Transverse colon (tissue), 4 donors: ENCODE data around the gene MAGI2.

ENCODE experiments used
- EP300 ChIP-seq: sonication (generic); formaldehyde crosslinking; IDR thresholded peaks from one replicate; pipeline ENCODE4 v1.6.1; 2017; ENCODE audit warnings: antibody characterized with exemption, low read depth
- POLR2A ChIP-seq: fragments of 450-650 bp; IDR thresholded peaks from one replicate; pipeline ENCODE4 v1.6.1; 2016; ENCODE audit warnings: antibody characterized with exemption, mild to moderate bottlenecking, moderate library complexity
- POLR2AphosphoS5 ChIP-seq, 3 donors: sonication (generic); formaldehyde crosslinking; IDR thresholded peaks; one replicate each; pipeline ENCODE4 v1.6.1; 2016; ENCODE audit warnings: antibody characterized with exemption in 3 of 3
- TF ChIP-seq, protein P1 (sequence below), 5 experiments: fragments of 200-600 bp in 3 of 5; fragments of 450-650 bp in 2 of 5; sonication (generic) in 3 of 5; IDR thresholded peaks; 1 replicate in 2 of 5; 2 replicates in 3 of 5; pipeline ENCODE4 v1.5.1; 2016 to 2017; ENCODE audit warnings: antibody characterized with exemption in 5 of 5, inconsistent platforms in 3 of 5, mild to moderate bottlenecking in 2 of 5, moderate library complexity in 1 of 5

DNA sequence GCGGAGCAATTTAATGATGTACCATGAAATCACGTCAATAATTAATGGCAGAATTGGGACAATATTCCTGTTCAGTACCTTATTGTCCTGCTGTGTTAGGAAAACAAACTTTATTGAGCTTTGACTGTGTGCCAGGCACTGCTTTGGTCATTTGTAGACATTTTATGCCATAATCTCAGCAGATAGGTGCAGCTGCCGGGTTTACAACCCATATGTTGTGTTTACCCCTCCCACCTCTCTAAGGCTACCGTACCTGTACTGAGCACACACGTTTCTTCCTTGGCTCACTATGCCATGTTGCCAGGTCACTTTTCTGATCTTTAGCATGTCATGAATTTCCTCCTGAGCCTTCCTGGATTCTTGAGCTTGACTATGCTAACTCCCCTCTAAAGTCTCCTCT lies 1232.7 kb downstream of the MAGI2 start:
- TF ChIP-seq, protein P1, sequence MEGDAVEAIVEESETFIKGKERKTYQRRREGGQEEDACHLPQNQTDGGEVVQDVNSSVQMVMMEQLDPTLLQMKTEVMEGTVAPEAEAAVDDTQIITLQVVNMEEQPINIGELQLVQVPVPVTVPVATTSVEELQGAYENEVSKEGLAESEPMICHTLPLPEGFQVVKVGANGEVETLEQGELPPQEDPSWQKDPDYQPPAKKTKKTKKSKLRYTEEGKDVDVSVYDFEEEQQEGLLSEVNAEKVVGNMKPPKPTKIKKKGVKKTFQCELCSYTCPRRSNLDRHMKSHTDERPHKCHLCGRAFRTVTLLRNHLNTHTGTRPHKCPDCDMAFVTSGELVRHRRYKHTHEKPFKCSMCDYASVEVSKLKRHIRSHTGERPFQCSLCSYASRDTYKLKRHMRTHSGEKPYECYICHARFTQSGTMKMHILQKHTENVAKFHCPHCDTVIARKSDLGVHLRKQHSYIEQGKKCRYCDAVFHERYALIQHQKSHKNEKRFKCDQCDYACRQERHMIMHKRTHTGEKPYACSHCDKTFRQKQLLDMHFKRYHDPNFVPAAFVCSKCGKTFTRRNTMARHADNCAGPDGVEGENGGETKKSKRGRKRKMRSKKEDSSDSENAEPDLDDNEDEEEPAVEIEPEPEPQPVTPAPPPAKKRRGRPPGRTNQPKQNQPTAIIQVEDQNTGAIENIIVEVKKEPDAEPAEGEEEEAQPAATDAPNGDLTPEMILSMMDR (IDR thresholded peaks at IDR 0.05), result no peak
- TF ChIP-seq POLR2AphosphoS5 (IDR thresholded peaks at IDR 0.05) (no peak), POLR2A (no peak), EP300 (no peak)
